HL-60 (cell line): ENCODE measurements around the gene LMBR1L.

Experiments used
- CTCF ChIP-seq: IDR thresholded peaks from one replicate; pipeline ENCODE4 v1.5.1; 2011; ENCODE audit warnings: low read length, control low read depth, inconsistent platforms; ENCODE audit not compliant: insufficient read depth
- GABPA ChIP-seq: IDR thresholded peaks from 2 replicates; pipeline ENCODE4 v1.6.1; 2012; ENCODE audit warnings: low read depth
- POLR2AphosphoS5 ChIP-seq: IDR thresholded peaks from 2 replicates; pipeline ENCODE4 v1.6.1; 2012; ENCODE audit warnings: low read depth
- SPI1 ChIP-seq: IDR thresholded peaks from 2 replicates; pipeline ENCODE4 v1.6.1; 2012; ENCODE audit warnings: low read depth, mild to moderate bottlenecking, borderline replicate concordance
- TF ChIP-seq, protein P1 (sequence below): IDR thresholded peaks from 2 replicates; pipeline ENCODE4 v1.6.1; 2012; ENCODE audit warnings: low read depth; ENCODE audit not compliant: insufficient replicate concordance

GRCh38 chr12:49092816-49093406 lies 17.7 kb downstream of the LMBR1L start:
- TF ChIP-seq POLR2AphosphoS5 (no peak), CTCF (no peak), GABPA (no peak), SPI1 (no peak)
- TF ChIP-seq, protein P1, sequence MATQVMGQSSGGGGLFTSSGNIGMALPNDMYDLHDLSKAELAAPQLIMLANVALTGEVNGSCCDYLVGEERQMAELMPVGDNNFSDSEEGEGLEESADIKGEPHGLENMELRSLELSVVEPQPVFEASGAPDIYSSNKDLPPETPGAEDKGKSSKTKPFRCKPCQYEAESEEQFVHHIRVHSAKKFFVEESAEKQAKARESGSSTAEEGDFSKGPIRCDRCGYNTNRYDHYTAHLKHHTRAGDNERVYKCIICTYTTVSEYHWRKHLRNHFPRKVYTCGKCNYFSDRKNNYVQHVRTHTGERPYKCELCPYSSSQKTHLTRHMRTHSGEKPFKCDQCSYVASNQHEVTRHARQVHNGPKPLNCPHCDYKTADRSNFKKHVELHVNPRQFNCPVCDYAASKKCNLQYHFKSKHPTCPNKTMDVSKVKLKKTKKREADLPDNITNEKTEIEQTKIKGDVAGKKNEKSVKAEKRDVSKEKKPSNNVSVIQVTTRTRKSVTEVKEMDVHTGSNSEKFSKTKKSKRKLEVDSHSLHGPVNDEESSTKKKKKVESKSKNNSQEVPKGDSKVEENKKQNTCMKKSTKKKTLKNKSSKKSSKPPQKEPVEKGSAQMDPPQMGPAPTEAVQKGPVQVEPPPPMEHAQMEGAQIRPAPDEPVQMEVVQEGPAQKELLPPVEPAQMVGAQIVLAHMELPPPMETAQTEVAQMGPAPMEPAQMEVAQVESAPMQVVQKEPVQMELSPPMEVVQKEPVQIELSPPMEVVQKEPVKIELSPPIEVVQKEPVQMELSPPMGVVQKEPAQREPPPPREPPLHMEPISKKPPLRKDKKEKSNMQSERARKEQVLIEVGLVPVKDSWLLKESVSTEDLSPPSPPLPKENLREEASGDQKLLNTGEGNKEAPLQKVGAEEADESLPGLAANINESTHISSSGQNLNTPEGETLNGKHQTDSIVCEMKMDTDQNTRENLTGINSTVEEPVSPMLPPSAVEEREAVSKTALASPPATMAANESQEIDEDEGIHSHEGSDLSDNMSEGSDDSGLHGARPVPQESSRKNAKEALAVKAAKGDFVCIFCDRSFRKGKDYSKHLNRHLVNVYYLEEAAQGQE, result no peak
